Retina (tissue), 1 donor: ENCODE results near the gene NT5M.

Experiments
- DNase-seq: peaks from one replicate; pipeline ENCODE4 v3.0.0-alpha.2; 2016

Gene NT5M

DNA sequence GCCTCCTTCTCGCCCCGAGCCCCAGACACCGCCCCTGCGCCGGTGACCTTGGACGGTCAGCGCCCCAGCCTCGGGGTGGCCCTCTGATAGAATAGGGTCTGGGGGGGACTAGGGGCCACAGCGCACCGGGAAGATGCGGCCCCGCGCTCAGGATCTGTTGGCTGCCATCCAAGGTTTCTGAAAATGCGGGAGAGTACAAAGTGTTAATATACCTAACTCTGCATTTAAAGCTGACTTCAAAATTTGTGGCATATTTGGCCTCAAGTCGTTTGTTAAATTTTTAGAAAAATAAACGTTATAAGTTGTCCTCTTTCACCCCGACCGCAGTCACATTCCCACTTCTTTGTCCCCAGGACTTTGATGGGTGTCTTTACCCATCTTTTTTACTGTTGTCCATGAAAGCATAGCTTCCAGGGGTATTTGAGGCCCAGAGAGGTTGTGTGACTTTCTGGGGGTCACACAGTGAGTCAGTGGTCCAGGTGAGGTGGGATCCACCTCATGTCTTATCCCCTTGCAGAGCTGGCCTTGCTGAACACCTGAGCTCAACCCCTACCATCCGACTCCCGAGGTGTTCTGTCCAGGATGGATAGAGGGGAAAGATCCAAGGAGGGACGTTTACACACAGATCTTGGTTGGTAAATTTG is 796 bp downstream of the NT5M start:
- no peak for DNase-seq

DNA sequence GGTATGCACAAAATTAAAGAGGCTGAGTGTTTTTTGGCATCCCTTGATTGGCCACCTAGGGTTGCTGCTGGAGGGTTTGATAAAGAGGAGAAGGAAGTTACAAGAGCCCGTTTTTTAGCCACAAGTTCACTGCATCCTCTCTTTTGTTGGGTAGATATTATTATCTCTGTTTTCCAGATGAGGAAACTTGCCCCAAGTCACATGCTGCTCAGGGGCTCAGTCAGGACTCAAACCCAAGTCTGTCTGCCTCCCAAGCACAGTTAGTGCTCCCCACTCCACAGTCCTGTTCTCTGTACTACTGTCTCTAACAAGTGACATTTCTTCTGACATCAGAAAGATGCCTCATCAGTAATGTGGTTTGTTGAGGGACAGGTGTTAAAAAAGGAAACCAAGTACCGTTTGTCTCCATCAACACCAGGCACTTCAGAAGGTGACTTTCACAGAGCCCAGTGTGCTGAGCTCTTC is 1.4 kb downstream of the NT5M start:
- DNase-seq = no peak

DNA sequence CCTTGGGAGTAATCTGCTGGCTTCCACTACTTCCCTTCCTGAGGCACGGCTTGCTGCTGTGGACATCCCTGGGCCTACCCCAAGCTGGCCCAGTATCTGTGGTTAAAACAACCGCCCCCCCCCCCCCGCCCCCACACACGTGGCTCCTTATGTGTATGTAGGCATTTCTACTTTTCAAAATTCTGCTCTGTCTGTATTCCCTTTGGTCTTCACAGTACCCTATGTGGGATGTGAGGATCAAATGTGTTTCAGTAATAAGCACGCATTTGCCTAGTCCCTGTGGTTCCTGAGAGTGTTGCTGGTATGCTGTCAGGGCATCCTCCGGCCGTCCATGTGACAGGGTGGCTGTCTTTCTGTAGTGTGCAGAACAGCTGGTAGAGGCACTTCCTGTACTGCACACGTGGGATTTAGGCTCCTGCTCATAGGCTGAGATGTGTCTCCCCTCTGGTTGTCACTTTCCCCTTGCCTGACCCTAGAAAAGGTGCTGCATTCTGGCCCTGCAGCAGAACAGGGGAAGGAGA is 2.2 kb downstream of the NT5M start:
- no peak for DNase-seq

GRCh38 chr17:17309356-17309755 is 6.2 kb downstream of the NT5M start:
- no peak for DNase-seq

GRCh38 chr17:17313350-17313991 is 10.3 kb downstream of the NT5M start:
- peak; percentile 10 for DNase-seq

DNA sequence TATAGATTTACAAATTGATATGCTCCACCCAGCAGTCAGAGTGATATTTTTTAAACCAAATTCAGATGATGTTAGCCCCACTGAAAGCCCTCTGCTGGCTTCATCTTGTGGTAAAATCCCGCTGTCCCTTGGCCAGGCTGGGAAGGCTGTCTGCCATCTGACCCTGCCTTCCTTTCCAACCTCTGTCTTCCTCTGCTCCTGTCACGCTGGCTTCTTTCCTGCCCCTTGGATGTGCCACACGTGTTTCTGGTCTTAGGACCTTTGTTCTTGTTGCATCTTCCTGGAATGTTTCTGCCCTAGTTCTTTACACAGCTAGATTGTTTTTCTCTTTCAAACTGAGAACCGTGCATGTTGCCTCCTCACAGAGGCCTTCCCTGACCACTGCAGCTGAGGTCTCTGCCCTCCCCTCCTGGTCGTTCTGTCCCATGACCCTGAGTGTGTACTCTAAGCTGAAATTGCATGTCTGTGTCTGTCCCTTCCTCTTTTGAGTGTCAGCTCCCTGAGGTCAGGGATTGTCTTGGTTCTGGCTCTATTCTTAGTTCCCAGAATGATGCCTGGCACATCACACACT is 11.4 kb downstream of the NT5M start:
- DNase-seq = no peak

DNA sequence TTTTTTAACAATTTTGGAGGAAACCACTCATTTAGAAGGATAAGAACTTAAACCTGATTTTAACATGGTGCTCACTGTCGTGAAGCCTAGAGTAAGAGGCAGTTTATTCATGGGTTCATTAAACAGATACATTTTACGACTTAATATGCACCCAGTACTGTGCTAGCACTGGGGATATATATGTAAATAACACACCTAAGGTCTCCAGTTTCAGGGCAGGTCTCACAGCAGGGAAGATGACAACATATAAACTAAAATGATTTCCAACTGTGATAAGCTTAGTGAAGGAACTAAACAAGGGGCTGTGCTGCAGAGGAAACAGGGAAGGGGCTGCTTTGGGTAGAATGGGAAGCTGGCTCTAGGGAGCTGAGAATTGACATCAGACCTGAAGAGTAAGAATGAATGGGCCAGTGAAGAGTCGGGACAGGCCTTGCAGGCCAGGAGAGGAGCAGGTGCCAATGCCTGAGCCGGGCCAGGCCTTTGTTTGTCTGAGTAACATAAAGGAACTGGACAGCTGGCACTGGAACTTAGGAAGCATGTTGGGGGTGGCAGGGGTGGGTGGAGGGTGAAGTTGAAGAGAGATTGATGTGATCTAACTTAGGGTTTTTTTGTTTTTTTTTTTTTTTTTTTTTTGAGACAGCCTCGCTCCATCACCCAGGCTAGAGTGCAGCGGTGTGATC is 12.1 kb downstream of the NT5M start:
- DNase-seq = no peak

DNA sequence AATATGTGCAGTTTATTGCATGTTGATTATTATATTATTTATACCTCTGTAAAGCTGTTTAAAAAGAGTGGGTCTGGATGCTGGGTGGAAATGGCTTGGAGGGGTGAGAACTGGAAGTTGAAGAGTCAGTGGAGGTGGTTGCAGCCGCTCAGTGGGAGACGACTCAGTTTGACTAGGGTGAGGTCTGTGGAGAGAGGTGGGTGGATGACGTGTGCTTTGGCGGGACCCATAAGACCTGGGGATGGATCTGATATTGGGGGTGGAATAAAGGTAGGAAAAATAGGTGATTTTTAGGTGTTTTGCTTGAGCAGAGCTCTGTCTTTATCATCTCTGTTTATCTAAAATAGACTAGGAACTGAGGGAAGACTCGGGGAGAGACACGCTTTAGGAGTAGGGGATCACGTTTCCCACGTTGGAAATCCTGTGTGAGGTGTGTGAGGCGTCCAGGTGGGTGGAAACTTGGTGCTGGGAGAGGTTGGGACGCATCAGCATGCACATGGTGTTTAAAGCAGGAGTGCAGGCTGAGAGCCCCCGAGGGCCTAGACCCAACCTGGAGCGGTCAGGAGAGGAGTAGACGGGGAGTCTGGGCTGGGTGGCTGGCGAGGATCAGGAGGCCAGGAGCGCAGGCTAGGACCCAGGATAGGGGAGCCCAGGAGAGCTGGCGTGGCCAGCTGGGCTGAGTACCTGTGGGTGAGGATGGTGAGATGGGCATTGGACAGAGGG is 17.2 kb downstream of the NT5M start:
- no peak for DNase-seq

GRCh38 chr17:17320911-17321220 is 17.7 kb downstream of the NT5M start:
- no peak for DNase-seq

DNA sequence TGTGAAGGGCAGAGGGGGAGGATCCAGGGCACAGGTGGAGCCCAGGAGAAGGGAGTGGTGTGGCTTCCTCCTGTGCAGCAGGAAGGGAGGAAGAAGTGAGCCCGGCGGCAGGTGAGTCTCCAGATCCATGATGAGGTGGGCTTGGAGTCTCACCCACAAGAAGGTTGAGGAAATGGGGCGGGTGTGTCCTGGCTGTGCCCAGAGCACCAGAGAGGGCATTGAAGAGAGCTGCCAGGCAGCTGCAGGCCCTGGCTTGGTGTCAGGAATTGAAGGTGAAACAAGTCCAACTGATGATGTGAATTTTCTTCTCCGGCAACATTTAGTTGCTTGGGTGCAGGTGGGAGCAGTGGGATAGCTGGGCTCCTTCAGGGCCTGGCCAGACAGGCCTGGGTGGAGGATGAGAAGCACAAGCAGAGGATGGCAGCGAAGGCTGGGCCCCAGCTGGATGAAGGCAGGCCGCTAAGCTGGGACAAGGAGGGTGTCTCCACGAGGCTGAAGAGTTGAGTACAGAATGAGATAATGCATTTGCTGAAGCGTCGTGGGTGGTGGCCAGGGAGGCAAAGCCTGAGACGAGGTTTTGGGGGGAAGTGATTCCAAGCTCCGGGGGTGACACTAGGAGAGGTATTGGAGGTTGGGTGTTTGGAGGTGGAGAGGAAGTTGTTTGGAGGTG is 18.3 kb downstream of the NT5M start:
- DNase-seq = no peak

DNA sequence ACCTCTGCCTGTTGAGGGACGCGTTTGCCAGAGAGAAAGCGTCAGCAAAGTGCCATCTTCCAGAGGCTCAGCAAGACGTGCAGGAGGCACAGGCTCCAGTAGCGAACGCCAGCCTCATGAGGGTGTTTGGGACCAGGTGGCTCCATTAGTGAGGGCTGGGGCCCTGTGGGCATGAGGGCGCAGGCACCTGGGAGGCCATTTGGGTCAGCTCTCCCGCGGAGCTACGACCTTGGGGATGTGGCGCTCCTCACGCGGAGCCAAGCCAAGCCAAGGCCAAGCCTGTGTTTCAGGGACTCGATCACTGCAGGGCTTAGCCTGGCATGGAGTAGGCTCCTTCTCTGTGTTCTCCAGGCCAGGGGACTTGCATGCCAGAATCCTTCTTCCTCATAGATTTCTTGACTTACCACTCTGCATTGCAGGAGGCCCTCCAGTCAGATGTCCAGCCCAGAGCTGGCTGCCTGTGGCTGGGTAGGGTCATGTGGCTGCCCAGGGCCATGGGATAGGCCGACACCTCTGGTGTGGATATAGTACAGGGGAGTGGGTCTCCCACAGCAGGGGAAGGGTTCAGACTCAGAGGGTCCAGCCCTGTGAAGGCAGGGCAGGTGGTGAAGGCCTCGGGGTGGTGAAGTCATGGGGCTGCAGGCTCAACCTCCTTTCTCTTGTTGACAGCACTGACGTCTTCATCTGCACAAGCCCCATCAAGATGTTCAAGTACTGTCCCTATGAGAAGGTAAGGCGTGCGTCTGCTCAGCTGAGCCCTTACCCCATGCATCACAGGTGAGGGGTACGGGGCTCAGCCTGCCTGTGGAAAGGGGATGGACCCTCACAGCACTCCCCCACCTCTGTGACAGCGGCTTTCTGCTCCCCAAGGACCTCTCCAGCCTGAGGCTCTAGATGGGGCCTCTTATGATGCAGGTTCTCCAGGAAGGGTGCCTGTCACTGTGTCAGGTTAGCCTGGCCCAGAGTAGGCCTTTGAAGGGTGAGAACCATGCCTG is 19.6 kb downstream of the NT5M start:
- no peak for DNase-seq

DNA sequence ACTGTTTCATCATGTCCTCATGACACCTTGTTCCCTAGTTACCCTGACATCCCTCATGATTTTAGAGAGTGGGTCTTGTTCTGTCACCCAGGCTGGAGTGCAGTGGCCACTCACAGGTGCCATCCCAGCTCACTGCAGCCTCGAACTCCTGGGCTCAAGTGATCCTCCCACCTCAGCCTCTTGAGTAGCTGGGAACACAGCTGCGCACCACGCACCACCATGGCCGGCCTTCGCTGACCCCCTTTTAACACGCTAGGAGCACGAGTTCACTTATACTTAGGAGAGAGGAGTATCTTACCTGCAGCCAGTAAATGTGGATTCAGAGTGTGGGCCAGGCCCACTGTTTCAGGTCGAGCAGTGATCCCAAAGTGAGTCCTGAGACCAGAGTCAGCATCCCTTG is 21.4 kb downstream of the NT5M start:
- no peak for DNase-seq

DNA sequence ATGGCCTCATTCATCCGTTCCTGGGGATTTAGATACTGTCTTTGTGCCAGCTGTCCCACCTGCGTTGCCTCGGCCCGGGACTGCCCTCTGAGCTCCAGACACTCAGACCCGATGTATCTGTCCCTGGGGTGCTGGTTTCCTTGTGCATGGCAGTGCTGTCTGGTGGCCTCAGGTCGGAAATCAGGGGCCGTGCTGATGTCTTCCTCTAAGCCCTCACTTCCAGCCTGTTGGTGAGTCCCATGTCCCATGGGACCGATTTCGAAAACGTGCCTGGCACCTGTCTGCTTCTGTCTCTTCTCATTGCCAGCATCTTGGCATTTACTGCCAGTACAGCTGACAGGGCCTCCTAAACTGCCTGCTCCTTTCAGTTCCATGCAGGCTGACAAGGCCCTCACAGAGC is 22.1 kb downstream of the NT5M start:
- DNase-seq = no peak

DNA sequence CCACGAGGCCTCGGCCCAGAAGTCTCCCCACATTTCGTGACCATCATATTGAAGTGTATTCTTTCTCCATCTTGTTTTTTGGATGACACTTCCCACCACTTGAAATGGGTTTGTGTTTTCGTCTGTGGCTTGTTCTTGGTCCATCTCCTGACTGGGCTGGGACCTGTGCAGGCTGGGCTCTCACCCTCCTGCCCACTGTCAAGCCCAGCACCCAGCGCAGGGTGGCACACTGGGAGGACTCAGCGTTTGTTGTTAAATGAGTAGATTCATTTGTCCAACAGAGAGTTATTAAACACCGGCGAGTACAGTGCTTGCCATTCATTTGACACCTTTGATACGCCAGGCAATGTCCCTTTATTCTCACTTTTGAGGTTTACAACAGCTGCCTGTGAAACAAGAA is 22.6 kb downstream of the NT5M start:
- DNase-seq = no peak

DNA sequence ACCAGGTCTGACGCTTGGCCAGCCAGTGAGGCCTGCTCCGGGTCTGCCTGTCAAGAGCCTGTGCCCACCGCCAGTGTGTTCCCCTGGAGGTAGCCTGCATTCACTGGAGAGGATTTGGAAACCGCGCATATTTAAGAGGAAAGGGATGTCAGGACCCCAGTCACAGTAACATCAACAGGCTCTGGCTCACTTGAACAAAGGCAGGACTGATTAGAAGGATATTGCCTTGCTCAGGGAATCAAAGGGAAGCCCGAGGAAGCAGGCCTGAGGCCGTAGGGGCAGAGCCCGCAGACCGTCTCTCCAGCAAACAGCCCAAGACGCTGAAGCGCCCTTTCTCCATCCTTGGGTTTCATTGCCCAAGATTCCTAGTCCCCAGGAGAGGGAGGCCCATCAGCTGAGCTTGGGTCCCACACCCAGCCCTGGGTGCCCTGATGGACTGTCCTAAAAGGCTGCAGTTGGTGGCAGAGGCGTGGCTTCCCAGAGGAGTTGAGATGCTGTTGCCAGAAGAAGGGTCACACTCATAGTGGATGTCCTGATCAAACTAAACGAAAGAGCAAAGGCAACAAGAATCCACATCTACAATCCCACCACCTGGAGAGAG is 23.2 kb downstream of the NT5M start:
- DNase-seq = no peak

- no peak for DNase-seq
These were observed 25.1 kb downstream of the NT5M start for GRCh38 chr17:17328251-17328650.

DNA sequence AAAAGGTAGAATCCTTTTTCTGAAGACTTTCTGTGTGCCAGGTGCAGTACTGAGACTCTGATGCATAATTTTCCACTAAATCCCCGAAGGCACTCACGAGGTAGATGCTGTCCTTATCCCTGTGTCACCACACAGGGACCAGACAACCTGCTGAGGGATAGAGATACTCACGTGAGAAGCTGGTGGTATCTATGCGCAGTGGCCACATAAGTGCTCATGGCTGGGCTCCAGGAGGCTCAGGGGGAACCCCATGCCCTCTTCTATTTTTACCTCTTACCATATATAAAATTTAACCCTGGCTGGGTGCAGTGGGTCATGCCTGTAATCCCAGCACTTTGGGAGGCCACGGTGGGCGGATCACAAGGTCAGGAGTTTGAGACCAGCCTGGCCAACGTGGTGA is 38.3 kb downstream of the NT5M start:
- DNase-seq = no peak

DNA sequence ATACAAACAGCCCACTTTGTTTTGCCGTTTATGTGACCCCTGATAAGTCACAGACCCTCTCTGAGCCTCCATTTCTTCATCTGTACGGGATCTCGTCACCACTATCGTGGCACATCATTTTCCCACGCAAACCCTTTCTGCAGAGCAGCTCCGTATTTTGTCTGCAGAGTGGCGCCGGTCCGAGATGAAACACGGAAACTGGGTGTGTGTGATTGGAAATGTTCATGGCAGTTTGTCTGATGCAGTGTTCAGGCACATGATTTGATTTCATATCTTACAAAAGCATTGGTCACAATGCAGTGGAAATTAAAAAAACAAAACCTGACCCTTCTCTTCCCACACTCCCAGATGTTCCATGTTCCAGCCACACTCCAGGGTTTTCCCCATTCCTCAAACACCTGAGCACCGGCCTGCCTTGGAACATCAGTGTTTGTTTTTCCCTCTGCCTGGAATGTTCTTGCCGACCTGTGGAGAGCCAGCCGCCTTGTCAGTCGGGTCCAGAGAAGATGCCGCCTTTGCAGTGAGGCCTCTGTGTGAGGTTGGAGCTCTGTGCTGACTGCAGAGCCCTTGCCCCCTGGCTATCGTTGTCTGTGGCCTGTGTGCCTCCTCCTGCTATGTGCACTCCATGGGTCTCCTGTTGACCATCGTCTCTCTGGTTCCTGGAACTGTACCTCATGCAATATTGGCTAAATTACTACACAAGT is 39.2 kb downstream of the NT5M start:
- DNase-seq = no peak

DNA sequence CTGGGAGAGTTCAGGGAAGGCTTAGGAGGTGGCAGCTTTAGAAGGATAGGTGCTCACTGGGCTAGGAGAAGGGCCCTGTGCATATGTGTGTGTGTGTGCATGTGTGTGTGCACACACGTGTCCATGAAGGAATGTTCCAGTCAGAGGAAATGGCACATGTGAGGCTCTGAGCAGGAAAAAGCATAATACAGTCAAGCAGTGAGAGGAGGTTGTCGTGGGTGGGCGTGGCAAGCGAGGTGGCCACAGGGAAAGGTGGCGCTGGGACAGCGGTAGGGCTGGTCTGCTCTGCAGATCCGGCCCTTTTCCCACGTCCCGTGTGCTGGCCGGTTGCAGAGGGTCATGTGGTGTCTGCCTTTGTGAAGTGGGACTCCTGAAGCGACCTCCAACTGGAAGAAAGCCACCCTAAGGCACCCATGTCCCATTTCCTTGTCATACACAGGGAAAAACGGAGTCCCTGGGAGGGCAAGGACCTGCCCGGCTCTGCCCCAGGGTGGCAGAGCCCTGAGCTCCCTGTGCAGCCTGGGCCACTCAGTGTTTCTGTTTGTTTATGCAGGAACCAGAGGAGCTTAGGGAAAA is 40.1 kb downstream of the NT5M start:
- no peak for DNase-seq
